IPS-18a (cell line): Measurements from ENCODE around the gene KREMEN2.
A peak's percentile ranks its signal among the peaks of the same experiment; 100 is the strongest.

ENCODE experiments used
- H3K27ac ChIP-seq: one replicate; pipeline ENCODE4 v1.5.1; 2013; ENCODE audit warnings: low read length
- H3K27me3 ChIP-seq: one replicate; pipeline ENCODE4 v1.6.1; 2013; ENCODE audit warnings: mild to moderate bottlenecking, low read length; ENCODE audit not compliant: control insufficient read depth, insufficient read depth
- H3K36me3 ChIP-seq: one replicate; pipeline ENCODE4 v1.6.1; 2013; ENCODE audit warnings: low read depth, low read length; ENCODE audit not compliant: control insufficient read depth
- H3K4me1 ChIP-seq: one replicate; pipeline ENCODE4 v1.6.1; 2013; ENCODE audit warnings: low read depth, low read length; ENCODE audit not compliant: control insufficient read depth
- H3K4me3 ChIP-seq: one replicate; pipeline ENCODE4 v1.5.1; 2013; ENCODE audit warnings: low read length
- H3K9ac ChIP-seq: one replicate; pipeline ENCODE4 v1.6.1; 2013; ENCODE audit warnings: mild to moderate bottlenecking, low read length, moderate library complexity
- H3K9me3 ChIP-seq: one replicate; pipeline ENCODE4 v1.6.1; 2013; ENCODE audit warnings: low read depth, low read length; ENCODE audit not compliant: control insufficient read depth

Gene KREMEN2

DNA sequence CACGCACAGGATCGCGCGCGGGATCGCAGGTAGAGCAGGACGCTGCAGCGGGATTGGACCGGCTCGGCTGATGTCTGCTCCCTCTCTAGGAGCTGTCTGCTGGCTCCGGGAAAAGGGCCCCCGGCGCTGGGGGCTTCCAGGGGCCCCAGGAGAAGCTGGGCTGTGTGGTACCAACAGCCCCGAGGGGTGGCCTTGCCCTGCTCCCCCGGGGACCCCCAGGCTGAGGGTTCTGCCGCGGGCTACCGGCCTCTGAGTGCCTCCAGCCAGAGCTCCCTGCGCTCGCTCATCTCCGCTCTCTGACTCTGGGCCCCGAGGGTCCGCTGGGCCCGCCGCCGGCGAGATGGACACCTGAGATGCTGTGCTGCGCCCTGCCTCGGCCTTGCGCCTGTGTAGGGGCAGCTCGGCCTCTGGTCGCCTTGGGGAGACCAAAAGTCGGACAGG, 3.7 kb downstream of the KREMEN2 start:
- H3K9ac ChIP-seq = no peak overlapping the region
- peaks cover 43% of the 10 kb centered on the region for H3K27me3 ChIP-seq
- no peaks in the 10 kb centered on the region for H3K9me3 ChIP-seq
- no peak overlapping the region for H3K27ac ChIP-seq
- H3K4me3 ChIP-seq = no peak overlapping the region
- peaks cover 5% of the 10 kb centered on the region for H3K36me3 ChIP-seq
- peaks cover 9% of the 10 kb centered on the region for H3K4me1 ChIP-seq

DNA sequence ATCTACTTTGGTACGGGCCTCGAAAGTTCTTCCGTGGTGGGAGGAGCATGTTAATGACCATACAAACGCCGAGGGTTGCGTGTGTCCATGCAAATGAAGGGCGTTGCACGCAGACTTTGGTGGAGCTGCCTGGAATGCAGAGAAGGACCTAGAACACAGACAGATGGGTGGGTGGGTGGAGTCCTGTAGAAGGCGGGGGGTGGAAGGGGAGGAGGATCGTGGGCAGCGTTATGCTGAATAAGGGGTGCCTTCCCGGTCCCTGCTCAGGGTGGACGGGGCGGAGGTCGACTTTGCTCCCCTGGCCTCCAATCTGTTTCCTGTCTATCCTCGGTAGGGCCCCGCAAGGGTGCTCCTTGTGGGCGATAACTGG, 4.3 kb downstream of the KREMEN2 start:
- peaks cover 5% of the 10 kb centered on the region for H3K36me3 ChIP-seq
- peak overlapping the region; percentile 80 for H3K4me3 ChIP-seq
- H3K27ac ChIP-seq = no peak overlapping the region
- H3K4me1 ChIP-seq = peaks cover 6% of the 10 kb centered on the region
- H3K27me3 ChIP-seq = peaks cover 40% of the 10 kb centered on the region
- no peak overlapping the region for H3K9ac ChIP-seq
- H3K9me3 ChIP-seq = no peaks in the 10 kb centered on the region

DNA sequence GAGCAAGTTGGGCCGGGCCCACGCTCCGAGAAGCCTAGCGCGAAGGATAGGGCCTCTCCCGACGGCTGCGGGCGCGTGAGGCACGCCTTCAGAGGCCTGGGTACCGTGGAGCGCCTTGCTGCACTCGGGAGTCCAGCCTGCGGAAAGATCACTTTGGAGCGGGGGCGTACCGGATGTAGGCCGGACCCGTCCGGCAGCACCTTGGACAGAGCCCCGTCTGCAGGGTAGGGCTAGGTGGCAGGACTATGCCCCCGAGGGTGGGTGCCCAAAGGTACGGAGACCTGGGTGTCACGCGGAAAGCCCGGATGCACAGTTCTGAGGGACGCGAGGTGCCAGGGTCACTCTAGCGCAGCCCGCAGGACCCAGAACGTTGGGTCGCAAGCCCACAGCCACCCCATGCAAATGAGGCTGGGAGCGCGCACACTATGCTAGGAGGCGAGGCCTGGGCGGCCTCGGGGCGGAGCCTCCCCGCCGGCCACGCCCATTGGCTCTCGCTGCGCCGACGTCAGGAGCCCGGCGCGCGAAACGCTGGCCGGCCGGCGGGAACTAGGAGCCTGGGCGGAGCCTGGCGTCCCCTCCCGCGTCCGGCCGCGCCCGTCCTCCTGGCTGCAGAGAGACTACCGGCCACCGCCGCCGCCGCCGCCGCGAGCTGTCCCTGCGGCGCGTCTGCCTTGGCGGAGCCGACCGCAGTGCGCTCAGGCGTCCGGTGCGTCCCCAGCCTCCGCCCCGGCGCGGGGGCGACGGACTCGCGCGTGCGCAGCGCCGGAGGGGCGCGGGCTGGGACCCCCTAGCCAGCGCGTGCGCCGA, 4.9 kb downstream of the KREMEN2 start, which contains the start of gene PAQR4:
Gene PAQR4 (plus strand): TSS at position 611 of the 807 bp plus-strand sequence. CDS start 327 bp downstream, outside the sequence.
- Histone ChIP-seq H3K27me3 (peaks cover 40% of the 10 kb centered on the region), H3K36me3 (peaks cover 5% of the 10 kb centered on the region), H3K9me3 (no peaks in the 10 kb centered on the region), H3K9ac (peak within 1 kb of the TSS; percentile 67), H3K27ac (no peak within 1 kb of the TSS), H3K4me3 (peak within 1 kb of the TSS; percentile 80), H3K4me1 (peaks cover 6% of the 10 kb centered on the region)

DNA sequence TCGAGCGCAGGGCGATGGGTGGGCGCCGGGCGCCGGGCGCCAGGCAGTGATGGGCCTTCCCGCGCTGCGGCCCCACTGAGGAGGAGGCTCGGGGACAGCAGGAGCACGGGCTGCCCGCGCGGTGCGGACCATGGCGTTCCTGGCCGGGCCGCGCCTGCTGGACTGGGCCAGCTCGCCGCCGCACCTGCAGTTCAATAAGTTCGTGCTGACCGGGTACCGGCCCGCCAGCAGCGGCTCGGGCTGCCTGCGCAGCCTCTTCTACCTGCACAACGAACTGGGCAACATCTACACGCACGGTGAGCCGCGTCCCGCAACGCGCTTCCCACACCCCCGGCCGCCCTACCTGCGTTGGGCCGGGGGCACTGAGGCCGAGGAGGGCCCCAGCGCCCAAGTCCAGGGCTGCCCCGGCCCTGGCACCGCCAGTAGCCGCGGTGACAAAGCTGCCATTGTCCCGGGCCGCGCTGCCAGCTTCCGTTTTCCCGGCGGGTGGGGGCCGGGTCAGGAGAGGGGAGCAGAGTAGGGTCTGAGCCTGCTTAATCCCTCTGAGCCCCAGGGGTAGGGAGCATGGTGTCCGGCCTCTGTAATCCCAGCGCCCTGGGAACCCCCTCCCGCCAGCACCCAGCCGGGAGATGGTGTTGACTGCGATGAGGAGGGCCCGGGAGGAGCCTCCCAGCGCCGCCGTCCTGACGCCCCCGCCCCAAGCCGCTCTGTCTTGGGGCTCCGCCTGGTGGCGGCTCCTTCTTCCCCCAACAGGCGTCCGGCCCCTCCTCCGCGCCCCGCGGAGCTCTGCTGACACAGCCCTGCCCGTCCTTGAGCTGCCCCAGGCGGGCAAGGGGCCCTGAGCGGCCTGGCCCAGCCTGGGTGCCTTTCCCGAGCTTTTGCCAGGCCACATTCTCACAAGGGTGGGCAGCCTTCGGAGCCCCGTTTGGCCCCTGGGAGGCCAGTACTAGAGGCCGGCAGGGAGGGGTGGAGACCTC, 5.8 kb downstream of the KREMEN2 start:
- Histone ChIP-seq H3K9me3 (no peaks in the 10 kb centered on the region), H3K9ac (peak overlapping the region; percentile 67), H3K36me3 (peaks cover 10% of the 10 kb centered on the region), H3K27ac (no peak overlapping the region), H3K4me3 (peak overlapping the region; percentile 80), H3K4me1 (peaks cover 6% of the 10 kb centered on the region), H3K27me3 (peaks cover 32% of the 10 kb centered on the region)

DNA sequence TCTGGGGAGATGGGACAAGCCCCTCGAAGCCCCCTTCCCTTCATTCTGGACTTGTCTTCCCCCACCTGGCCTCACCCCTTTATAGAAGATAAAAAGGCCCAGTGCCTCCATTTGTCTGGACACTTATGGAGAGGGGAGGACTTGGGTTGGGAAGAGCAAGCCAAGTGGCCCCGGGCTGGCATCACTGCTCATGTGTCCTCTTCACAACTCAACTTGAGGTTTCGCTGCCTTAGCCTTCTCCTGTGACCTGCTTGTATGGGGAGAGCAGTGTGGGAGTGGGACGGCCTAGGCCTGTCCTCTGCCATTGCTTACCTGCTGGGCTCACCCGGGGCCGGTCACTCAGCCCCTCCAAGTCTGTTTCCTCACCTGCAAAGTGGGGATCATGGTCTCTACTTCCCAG, 6.5 kb downstream of the KREMEN2 start:
- Histone ChIP-seq H3K36me3 (peaks cover 14% of the 10 kb centered on the region), H3K4me3 (peak overlapping the region; percentile 80), H3K27ac (no peak overlapping the region), H3K9me3 (no peaks in the 10 kb centered on the region), H3K9ac (peak overlapping the region; percentile 67), H3K27me3 (peaks cover 31% of the 10 kb centered on the region), H3K4me1 (peaks cover 6% of the 10 kb centered on the region)

DNA sequence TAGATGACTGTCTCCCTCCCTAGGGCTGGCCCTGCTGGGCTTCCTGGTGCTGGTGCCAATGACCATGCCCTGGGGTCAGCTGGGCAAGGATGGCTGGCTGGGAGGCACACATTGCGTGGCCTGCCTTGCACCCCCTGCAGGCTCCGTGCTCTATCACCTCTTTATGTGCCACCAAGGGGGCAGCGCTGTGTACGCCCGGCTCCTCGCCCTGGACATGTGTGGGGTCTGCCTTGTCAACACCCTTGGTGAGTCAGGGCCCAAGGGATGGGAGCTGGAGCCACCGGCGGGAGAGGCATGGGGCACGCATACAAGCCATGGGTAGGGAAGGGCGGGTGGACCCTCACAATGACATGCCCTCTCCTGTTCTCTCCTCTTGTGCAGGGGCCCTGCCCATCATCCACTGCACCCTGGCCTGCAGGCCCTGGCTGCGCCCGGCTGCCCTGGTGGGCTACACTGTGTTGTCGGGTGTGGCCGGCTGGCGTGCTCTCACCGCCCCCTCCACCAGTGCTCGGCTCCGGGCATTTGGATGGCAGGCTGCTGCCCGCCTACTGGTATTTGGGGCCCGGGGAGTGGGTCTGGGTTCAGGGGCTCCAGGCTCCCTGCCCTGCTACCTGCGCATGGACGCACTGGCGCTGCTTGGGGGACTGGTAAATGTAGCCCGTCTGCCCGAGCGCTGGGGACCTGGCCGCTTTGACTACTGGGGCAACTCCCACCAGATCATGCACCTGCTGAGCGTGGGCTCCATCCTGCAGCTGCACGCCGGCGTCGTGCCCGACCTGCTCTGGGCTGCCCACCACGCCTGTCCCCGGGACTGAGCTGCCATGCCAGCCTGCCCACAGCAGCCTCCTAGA, 7.3 kb downstream of the KREMEN2 start:
- Histone ChIP-seq H3K27me3 (peaks cover 23% of the 10 kb centered on the region), H3K9me3 (no peaks in the 10 kb centered on the region), H3K4me3 (peak overlapping the region; percentile 80), H3K36me3 (peaks cover 14% of the 10 kb centered on the region), H3K27ac (no peak overlapping the region), H3K4me1 (peaks cover 6% of the 10 kb centered on the region), H3K9ac (no peak overlapping the region)

DNA sequence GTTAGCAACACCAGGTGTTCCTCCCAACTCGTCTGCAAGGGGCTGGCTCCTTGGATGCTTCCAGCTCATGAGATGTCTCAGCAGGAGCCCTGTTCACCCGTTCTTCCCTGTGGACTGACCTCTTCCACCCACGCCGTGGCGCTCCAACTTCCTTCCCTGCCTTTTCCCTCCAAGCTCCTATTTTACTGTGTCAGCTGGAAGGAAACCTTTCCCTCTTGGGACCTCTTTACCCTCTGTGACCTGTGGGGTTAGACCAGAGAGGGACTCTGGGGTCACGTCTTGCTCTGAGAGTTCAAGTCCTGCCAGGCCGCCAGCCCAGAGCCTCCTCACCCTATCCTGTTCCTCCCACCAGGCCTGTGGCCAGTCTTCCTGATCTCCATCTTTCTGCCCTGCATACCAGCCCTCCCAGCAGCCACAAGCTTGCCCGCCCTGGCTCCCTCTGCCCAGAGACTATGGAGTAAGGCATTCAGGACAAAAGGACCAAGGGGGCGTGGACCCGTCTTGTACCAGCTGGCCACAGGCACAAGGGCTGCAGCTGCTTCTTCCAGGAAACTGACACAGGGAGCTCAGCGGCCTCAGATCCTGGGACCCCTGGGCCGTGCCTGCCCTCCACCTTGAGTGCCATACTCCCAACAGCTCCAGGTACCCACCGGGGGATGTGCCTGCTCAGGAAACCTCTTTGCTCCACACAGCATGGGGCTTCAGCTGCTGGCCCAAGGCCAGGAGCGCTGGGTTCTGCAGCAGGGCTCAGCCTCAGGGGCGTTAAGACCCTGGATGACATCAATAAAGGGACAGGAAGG, 8.1 kb downstream of the KREMEN2 start:
- Histone ChIP-seq H3K36me3 (peaks cover 14% of the 10 kb centered on the region), H3K27ac (no peak overlapping the region), H3K9me3 (no peaks in the 10 kb centered on the region), H3K4me1 (peaks cover 6% of the 10 kb centered on the region), H3K4me3 (no peak overlapping the region), H3K27me3 (peaks cover 15% of the 10 kb centered on the region), H3K9ac (no peak overlapping the region)

DNA sequence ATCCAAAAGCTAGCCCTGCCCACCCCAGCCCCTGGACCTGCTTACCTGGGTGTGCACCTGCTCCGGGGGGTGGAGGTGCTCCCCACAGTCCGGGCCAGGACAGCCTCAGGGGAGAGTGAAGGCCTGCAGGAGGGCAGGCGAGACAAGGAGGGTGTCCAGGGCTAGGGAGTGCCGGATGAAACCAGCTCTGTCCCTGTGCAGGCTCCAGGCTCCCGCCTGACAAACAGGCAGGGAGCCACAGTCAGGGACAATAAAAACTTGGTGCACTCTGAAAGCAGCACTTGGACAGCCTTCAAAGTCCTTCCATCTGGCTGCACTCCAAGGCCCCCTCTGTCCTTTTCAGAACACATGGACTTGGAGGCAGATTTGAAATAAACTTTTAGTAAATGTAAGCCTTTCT, 9.0 kb downstream of the KREMEN2 start:
- Histone ChIP-seq H3K9me3 (no peaks in the 10 kb centered on the region), H3K4me3 (no peak overlapping the region), H3K9ac (no peak overlapping the region), H3K27me3 (peaks cover 5% of the 10 kb centered on the region), H3K4me1 (peaks cover 6% of the 10 kb centered on the region), H3K27ac (no peak overlapping the region), H3K36me3 (peaks cover 14% of the 10 kb centered on the region)

DNA sequence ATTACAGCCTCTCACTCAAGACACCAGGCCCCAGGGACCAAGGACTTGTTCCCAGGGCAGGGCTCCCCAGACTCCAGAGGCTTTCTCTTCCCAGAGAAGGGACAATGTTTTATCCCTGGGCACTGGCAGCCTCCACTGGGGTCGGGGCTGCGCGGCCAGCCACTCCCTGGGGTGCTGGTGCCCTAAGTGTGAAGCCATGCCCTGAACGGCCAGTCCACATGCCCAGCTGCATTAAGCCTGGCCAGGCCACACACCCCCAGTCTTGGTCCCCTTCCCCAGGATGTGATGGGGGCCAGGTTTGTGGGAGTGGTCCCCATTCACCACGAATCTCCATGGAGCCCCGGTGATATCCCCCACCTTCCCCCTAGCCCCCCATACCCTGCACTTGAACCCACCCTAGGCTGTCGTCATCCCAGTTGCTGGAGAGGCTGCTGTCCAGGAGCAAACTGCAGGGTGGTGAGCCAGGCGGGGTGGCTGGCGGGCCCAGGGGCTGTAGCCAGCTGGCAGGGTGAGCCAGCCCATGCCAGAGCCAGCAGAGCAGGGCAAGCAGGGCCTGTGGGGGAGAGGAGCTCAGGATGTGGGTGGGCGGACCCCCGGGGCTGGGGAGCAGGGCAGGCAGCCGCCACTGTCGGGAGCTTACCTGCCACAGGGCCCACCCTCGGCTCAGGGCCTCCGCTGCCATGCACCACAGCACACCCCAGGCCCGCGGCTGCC, 9.7 kb downstream of the KREMEN2 start:
- Histone ChIP-seq H3K27ac (no peak overlapping the region), H3K4me3 (no peak overlapping the region), H3K36me3 (peaks cover 14% of the 10 kb centered on the region), H3K27me3 (no peaks in the 10 kb centered on the region), H3K9me3 (no peaks in the 10 kb centered on the region), H3K4me1 (no peaks in the 10 kb centered on the region), H3K9ac (no peak overlapping the region)
